H1 (cell line): ENCODE measurements around the gene PRDM15. TPM values are rescaled to one million over a fixed set of nuclear protein-coding genes. Genes with fewer than 3 reads are reported as not detected.

ENCODE experiments used
- BCL11A ChIP-seq, 2 experiments: IDR thresholded peaks; one replicate each; pipeline ENCODE4 v1.6.1; 2011; ENCODE audit warnings: low read depth in 2 of 2, low read length in 2 of 2, mild to moderate bottlenecking in 2 of 2
- CBX8 ChIP-seq: fragments of 300-800, 300-1000 bp; sonication (generic); IDR thresholded peaks from 2 replicates; pipeline ENCODE4 v1.7.1; 2016; ENCODE audit warnings: low read depth, low read length, borderline replicate concordance
- RBBP5 ChIP-seq: IDR thresholded peaks from 2 replicates; pipeline ENCODE4 v1.7.1; 2012; ENCODE audit warnings: low read depth, mild to moderate bottlenecking, inconsistent platforms, low read length, moderate library complexity, borderline replicate concordance
- polyA plus RNA-seq, 7 experiments: library from polyadenylated mRNA; depleted of rRNA in 3 of 7; stranded (reverse) in 5 of 7; unstranded in 2 of 7; fragments of >200 nt in 5 of 7; fragments of 200-250 nt in 2 of 7; gene quantifications; 1 replicate in 5 of 7; 2 replicates in 1 of 7; 4 replicates in 1 of 7; pipeline versions ENCODE4 v1.2.1 to v1.2.3, GENCODE V29; 2011 to 2013; ENCODE audit warnings: missing spikeins in 2 of 7, mixed read lengths in 2 of 7
- total RNA-seq: library from RNA; stranded (reverse); fragmentation: NEBNext Ultra II Directional; extraction: Animal tissue kit (Norgen Biotek cat#: 25700); gene quantifications from 2 replicates; pipeline ENCODE4 v1.2.1, GENCODE V29; 2021
- TF ChIP-seq, protein P1 (sequence below): IDR thresholded peaks from 2 replicates; pipeline ENCODE4 v1.6.1; 2011; ENCODE audit warnings: low read length, improper control_type of control experiment

Gene PRDM15
- total and polyA plus RNA-seq, 2 of the 8 experiments (the other 6 are each of a cell fraction or from before 2014, with no cell fraction given): 9.7 to 10.5 TPM

DNA sequence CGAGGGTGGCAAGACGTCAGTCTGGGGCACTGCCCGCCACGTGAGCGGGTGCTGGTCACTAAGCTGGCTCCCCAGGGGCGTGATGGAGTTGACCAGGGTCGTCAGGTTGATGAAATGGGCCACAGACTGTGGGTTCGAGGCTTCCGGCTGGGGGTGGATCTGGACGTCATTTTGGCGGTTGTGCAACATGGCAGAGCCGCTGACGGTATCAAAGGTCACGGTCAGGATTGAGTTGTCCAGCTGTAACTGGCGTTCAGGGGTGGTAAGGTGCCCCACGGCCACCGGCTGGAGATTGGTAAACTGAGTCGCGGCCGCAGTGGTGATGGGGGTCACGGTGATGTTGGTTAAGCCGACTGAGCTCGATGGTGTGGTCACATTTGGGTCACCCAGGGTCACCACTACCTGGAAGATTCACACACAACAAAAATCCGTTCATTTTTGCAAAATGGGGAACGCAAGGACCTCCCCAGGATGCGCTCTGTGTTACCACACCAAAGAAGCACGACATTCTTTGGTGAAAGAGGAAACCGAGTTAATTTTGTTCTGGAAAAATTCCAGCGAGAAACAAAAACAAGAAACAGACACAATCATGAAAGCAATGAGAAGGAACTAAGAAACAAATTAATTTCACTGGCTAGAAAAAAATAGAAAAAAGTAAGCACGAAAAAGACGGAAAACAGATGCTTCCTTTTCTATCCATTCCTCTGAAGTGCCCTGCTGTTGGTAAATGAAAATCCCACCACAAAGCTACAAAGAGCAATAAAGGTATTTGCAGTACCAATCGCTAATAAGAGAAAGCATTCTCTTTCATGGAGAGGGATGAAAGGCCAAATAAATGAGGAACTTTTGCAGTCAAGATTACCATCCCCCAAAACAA is 77.6 kb downstream of the PRDM15 start (continued):
- TF ChIP-seq, protein P1, sequence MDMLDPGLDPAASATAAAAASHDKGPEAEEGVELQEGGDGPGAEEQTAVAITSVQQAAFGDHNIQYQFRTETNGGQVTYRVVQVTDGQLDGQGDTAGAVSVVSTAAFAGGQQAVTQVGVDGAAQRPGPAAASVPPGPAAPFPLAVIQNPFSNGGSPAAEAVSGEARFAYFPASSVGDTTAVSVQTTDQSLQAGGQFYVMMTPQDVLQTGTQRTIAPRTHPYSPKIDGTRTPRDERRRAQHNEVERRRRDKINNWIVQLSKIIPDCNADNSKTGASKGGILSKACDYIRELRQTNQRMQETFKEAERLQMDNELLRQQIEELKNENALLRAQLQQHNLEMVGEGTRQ: no peak
- TF ChIP-seq RBBP5: no peak
- TF ChIP-seq BCL11A (IDR thresholded peaks at IDR 0.05; ENCODE audit: low read depth in 2 of 2, low read length in 2 of 2): no peak
- no peak for TF ChIP-seq CBX8
